Kidney capillary endothelial cell (primary cell): ENCODE results near the gene ADCY3.

Source experiments
- DNase-seq: peaks from one replicate; pipeline ENCODE4 v3.0.0-alpha.2; 2018; ENCODE audit warnings: low spot score

The ADCY3 gene

DNA sequence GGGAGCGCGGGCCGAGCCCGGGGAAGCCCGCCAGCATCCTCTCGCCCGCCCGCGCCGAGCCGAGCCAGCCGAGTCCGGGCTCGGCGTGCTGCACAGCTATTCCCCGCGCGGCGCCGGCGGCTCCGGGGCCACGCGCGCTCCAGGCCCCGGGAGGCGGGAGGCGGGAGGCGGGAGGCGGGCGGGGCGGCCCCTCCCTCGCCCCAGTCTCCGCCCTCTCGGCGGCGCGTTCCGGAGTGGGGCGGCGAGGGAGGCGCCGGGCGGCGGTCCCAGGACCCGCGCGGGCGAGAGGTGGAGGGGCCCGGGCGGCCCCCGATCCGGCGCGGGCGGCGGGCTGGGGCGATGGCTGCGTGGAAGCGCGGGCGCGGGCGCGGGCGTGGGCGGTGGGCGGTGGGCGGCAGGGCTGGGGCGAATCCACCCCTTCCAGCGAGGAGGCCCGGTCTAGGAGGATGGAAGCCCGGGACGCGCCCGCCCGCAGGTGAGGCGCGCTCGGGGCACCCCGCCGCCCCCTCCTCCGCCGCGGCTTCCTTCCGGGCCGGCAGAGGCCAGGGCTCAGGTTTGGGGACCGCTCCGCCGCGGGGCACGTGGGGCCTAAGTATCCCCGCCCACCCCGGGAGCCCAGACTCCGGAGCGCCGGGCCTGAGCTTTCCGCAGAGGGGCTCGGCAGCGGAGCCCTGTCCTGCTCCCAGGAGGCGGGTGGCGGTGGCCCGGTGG, at the start of gene ADCY3:
TSS of gene ADCY3 (minus strand) at position 140 of the 711 bp plus-strand sequence. CDS start 1,250 bp downstream, outside the sequence.
- DNase-seq: peak; percentile 15

- no peak for DNase-seq
Measured at GRCh38 chr2:24969784-24970183, 49.7 kb upstream of the ADCY3 start.

GRCh38 chr2:24961903-24962302, 41.9 kb upstream of the ADCY3 start:
- no peak for DNase-seq

DNA sequence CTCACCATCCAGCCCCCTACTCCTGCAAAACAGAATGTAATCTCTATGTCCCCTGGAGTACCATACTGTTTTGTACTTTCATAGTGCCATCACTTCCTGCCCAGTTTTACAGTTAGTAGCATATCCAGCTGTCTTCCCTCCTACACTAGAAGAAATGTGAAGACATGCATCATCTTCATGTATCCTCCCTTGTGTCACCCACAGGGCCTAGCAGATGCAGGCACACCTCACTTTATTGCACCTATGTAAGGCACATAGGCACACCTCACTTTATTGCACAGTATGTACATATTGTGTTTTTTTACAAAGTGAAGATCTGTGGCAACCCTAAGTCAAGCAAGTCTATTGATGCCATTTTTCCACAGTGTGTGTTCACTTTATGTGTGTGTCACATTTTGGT, 39.7 kb upstream of the ADCY3 start:
- DNase-seq: no peak

DNA sequence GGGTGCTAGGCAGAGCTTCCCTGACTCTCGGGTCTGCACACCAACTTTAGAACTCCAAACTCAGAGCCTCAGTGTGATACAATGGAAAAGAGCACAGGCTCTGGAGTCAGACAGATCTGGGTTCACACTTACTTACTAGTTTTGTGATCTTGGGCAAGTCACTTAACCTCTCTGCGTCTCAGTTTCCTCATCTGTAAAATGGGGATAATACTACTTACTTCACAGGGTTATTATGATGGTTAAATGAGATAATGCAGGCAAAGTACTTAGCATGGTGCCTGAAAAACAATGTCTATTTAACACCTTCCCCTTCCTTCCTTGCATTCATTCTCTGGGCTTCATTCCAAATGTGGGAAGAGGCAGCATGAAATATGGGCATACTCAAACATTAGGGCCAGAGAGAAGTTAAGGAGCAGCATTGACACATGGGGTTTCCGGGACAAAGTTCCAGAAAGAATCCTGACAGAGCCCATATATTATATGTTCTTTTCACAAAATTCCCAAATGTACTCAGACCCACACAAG, 38.4 kb upstream of the ADCY3 start:
- no peak for DNase-seq

- no peak for DNase-seq
Measured at GRCh38 chr2:24957976-24958375, 37.9 kb upstream of the ADCY3 start.

- no peak for DNase-seq
Measured at GRCh38 chr2:24957221-24957620, 37.2 kb upstream of the ADCY3 start.

DNA sequence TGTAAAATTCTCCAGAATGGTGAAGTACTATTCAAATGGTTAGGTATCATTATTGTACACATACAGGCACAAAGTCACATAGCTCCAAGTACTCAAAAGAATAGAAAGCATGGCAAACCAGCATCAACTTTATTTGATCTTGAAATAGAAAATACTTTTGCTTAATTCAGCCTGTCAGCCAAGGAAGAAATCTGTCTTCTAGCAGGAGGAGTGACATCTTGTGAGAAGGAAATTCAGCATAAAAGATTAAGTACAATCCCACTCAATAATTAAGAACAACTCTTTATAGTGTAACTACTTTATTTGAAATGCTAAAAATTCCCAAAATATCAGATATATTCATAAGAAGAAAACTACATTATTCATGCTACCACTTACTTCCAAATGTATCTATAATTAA, 35.9 kb upstream of the ADCY3 start:
- no peak for DNase-seq

DNA sequence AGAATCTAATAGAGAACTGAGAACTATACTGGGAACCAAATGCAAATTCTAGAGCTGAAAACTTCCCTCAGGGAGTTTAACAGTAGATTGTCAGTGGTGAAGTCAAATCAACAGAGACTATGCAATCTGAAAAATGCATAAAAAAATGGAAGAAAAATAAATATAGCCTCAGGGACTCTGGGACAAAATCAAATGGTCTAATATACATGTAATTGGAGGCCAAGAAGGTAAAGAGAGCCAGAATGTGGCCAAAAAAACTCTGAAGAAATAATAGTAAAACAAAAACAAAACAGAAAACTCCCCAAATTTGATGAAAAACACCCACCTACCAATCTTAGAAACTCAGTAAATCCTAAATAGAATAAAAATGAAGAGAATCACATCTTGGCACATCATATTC, 35.2 kb upstream of the ADCY3 start:
- no peak for DNase-seq

- DNase-seq: no peak
Measured at GRCh38 chr2:24950102-24950501, 30.1 kb upstream of the ADCY3 start.

DNA sequence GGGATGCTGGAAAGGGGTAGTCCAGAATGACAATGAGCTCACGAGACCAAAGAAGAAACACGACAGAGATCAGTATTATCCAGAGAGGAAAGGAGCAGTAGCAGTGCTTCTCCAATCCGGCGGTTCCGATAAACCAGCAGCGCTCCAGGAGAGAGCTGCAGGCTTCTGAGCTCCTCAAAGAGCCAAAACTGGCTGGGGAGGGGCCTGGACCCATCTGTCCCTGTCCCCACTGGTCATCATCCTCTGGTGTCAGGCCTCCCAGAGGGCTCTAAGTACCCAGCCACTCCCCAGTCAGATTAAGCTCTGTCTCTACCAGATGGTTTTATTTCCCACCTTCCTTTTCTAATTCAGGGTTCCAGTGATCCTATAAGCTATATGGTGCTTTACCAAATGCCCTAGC, 28.5 kb upstream of the ADCY3 start:
- no peak for DNase-seq

DNA sequence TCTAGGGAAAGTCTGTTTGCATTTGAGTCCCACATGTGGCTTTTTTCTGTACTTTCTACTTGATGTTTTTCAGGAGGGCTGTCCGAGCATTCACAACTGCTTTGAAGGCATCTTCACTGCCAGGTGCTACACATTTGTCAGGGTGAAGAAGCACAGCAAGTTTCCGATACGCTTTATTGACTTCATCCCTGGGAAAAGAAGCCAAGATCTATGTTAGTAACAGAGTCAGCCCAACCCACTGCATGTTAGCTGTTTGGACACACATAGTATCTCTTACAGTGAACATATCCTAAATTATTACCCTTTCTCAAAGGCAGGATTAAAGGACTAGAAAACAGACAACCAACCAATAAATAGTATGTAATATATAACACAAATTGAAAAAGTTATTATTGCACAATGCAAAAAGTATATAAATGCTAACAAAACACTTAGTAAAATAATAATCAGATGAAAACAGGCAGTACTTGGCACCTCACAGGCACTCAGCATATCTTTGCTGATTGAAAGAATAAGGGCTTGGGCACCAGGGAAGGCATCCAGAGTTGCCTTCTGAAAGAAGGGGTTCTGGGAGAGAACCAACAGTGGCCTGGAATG, 27.6 kb upstream of the ADCY3 start:
- no peak for DNase-seq

DNA sequence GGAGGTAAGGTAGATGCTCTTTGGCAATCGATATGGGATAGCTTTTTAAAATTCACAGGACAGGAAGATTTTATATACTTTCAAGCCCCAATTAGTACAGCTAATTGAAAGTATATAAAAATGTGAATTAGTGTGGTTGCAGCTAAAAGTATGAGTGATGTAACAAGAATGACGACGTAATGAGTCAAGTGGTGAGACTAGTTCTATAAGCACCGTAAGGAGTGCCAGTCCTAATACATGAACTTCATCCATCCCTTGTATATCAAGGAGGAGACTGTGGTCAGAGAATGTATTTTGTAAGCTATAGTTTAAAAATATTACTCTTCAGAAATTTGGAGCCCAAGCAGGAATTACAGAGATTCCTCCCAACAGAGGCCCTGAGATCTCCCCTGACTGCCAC, 25.9 kb upstream of the ADCY3 start:
- DNase-seq: no peak

DNA sequence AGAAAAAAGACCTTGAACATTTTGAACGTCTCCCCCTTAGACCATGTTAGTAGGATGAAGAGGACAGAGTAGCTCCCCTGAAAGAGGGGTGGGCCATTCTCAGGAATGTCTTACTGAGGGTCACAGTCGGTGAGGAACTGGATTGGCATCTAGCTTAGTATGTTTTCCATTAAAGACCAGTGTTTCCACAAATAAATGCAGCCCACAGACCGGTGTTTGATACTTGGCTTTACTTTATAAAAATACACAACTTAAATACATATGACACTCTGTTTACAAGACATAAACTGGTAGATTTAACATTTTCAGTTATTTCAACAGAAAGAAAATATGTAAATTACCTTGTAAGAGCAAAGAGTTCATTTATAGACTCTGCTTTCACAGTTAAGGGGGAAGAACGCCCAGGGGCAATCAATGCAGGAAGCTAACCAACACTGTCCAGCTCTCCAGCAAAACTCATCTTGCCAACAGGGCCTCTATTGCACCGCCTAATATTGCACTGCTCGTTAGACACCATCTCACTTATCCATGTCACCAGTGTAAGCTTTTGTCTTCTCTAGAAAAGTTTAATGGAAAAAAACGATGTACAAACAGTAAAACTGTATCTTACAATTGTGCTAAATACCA, 23.5 kb upstream of the ADCY3 start:
- no peak for DNase-seq

- DNase-seq: no peak
Measured at GRCh38 chr2:24939353-24939752, 19.3 kb upstream of the ADCY3 start.

GRCh38 chr2:24937236-24937635, 17.2 kb upstream of the ADCY3 start:
- DNase-seq: no peak

GRCh38 chr2:24935145-24935544, 15.1 kb upstream of the ADCY3 start:
- DNase-seq: no peak

DNA sequence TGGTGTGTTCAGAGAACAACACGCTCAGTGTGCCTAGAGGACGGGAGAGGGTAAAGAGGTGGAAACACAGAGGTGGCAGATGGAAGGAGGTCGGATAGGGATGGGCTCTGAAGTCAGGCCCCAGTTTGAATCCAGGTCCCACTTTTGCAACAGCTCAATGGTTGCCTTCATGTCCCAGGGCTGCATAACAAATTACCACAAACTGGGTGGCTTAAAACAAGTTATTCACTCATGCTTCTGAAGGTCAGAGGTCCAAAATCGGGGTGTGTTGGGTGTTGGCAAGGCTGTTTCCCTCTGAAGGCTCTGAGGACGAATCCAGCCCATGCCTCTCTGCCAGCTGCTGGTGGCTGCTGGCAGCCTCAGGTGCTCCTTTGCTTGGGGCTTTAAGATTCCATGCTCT, 12.7 kb upstream of the ADCY3 start:
- no peak for DNase-seq

DNA sequence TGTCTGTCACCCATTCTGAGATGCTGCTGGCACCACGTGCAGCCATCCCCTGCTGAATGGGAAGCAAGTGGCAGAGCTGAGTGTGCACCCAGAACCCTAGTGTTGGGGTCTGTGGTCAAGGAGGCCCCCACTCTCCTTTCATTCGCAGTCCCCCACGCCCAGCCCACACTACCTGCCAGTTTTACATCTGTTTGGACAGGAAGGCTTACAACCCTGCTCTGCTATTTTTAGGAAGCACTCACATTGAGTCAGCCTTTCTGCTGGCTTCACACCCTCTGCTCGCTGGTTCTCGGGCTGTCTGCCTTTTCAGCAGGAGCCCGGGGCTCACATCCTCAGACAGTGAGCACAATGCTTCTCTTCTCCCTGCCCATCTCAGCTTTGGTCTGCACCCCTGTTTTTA, 10.7 kb upstream of the ADCY3 start:
- DNase-seq: peak; percentile 15

GRCh38 chr2:24929230-24929629, 9.2 kb upstream of the ADCY3 start:
- no peak for DNase-seq

GRCh38 chr2:24928036-24928435, 8.0 kb upstream of the ADCY3 start:
- no peak for DNase-seq

DNA sequence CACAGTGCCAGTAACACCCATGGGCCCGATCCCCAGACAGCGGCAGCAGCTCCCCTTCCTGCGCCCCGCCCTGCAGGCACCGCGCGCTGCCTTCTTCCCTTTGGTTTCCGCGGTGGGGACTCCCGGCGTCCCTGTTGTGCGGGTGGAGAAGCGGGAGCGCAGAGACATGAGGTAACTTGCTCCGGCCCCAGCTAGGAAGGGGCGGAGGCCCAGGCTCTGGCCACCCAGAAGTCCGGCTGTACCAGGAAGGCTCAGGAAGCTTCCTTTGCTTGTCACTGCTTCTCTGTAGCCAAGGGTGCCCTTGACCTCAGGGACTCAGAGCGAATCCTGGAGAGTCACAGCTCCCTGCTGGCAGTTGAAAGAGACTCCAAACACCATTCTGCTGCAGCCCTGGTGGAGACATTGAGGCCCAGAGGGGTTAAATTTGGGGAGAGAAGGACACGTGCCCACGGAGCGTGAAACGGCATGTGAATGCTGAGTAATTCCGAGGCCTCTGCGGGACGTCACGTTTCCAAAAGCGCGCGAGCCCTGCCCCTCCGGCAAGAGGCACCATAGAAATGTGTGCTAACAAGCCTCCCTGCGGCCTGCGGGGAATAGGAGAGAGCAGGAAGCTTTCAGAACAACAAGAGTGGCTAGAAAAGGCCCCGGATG, 6.7 kb upstream of the ADCY3 start:
- DNase-seq: no peak

GRCh38 chr2:24926220-24926601, 6.2 kb upstream of the ADCY3 start:
- DNase-seq: no peak
